ENCODE results near the gene LRRC9. TPM values are rescaled to one million over a fixed set of nuclear protein-coding genes. Genes with fewer than 3 reads are reported as not detected.

Gene LRRC9
- total RNA-seq, 1 experiment from 2014 or later = not detected

DNA sequence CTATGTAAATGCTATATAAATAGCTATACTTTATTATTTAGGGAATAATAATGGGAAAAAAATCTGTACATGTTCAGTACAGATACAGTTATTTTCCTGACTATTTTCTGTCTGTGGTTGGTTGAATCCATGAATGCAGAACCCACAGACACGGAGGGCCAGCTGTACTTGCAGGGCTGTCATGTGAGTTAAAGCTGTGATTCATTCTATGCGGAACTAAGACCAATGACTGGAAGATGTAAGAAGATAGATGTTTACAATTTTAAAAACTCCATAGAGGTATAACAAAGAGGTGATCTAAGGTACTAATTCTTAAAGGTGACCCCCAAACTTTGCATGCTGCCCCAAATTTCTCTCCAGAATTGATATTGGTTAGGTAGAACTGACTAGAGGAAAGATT is 186.4 kb downstream of the LRRC9 start:
- peak overlapping the region; percentile 40 for H3K27ac Mint-ChIP-seq (ENCODE audit: low read depth, unreplicated experiment)
- peaks cover 42% of the 10 kb centered on the region for H3K36me3 Mint-ChIP-seq (ENCODE audit: insufficient read depth, unreplicated experiment)
- no peak for DNase-seq (ENCODE audit: unreplicated experiment)
- BruUV-seq (replicated peaks) = no TSS peak
- H3K27me3 Mint-ChIP-seq (ENCODE audit: insufficient read depth, unreplicated experiment) = no peaks in the 10 kb centered on the region
- ChIA-PET POLR2A (no interaction called here), CTCF (interaction anchor here (0.5 kb wide), 1 partner anchor 45 kb away, joined by 5 read pairs; no protein-coding TSS in a partner anchor)
- intact Hi-C loops (cut with micrococcal nuclease) = no loop called here
- H3K4me3 Mint-ChIP-seq (ENCODE audit: unreplicated experiment) = no peak overlapping the region
- peaks cover 34% of the 10 kb centered on the region for H3K4me1 Mint-ChIP-seq (ENCODE audit: insufficient read depth, unreplicated experiment)
- TF ChIP-seq, protein P1, sequence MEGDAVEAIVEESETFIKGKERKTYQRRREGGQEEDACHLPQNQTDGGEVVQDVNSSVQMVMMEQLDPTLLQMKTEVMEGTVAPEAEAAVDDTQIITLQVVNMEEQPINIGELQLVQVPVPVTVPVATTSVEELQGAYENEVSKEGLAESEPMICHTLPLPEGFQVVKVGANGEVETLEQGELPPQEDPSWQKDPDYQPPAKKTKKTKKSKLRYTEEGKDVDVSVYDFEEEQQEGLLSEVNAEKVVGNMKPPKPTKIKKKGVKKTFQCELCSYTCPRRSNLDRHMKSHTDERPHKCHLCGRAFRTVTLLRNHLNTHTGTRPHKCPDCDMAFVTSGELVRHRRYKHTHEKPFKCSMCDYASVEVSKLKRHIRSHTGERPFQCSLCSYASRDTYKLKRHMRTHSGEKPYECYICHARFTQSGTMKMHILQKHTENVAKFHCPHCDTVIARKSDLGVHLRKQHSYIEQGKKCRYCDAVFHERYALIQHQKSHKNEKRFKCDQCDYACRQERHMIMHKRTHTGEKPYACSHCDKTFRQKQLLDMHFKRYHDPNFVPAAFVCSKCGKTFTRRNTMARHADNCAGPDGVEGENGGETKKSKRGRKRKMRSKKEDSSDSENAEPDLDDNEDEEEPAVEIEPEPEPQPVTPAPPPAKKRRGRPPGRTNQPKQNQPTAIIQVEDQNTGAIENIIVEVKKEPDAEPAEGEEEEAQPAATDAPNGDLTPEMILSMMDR (IDR thresholded peaks at IDR 0.05; ENCODE audit: unreplicated experiment) = no peak
- H3K9me3 Mint-ChIP-seq (ENCODE audit: unreplicated experiment) = no peaks in the 10 kb centered on the region

DNA sequence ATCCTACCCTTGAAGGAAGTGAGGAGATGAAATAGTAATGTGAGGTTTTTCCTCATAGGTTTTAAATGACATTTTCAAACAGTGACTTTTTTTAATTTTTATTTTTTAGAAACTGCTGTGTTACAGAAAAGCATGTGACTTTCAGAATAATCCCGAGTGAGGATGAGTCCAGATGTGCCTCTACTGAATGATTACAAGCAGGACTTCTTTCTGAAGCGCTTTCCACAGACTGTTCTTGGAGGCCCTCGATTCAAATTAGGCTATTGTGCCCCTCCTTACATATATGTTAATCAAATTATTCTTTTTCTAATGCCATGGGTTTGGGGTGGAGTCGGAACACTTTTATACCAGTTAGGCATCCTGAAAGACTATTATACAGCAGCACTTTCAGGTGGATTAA is 187.5 kb downstream of the LRRC9 start:
- CTCF ChIA-PET = interaction anchor here (0.6 kb wide), 1 partner anchor 383 kb away, joined by 3 read pairs; no protein-coding TSS in a partner anchor

DNA sequence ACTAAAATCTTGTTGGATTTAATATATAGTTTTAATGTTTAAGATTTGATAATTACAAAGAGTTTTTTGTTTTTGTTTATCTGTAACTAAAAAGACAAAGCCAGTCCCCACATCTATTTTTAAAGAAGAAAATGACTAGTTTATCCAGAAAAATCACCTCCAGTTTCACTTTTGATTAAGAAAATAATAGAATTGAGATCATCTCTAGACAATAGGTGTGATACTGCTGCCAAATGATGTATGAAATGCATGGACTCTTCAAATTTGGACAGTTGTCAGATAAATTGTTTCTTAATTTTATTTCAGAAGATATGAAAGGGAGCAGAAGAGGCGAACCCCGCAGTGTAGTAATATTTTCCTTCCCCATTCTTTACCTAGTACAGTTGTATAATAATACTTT is 191.8 kb downstream of the LRRC9 start:
- no peaks in the 10 kb centered on the region for H3K9me3 Mint-ChIP-seq (ENCODE audit: unreplicated experiment)
- peaks cover 16% of the 10 kb centered on the region for H3K4me1 Mint-ChIP-seq (ENCODE audit: insufficient read depth, unreplicated experiment)
- intact Hi-C loops (cut with micrococcal nuclease) = no loop called here
- CTCF ChIA-PET = no interaction called here
- no TSS peak for BruUV-seq (replicated peaks)
- no peak overlapping the region for H3K27ac Mint-ChIP-seq (ENCODE audit: low read depth, unreplicated experiment)
- H3K27me3 Mint-ChIP-seq (ENCODE audit: insufficient read depth, unreplicated experiment) = no peaks in the 10 kb centered on the region
- POLR2A ChIA-PET = interaction anchor here (0.7 to 0.9 kb wide), 2 partner anchors 11 to 20 kb away, joined by 3 read pairs; no protein-coding TSS in a partner anchor
- DNase-seq (ENCODE audit: unreplicated experiment) = no peak
- H3K4me3 Mint-ChIP-seq (ENCODE audit: unreplicated experiment) = no peak overlapping the region
- H3K36me3 Mint-ChIP-seq (ENCODE audit: insufficient read depth, unreplicated experiment) = peaks cover 55% of the 10 kb centered on the region
- TF ChIP-seq, protein P1 (IDR thresholded peaks at IDR 0.05; ENCODE audit: unreplicated experiment) = no peak

More for the DNA sequence above, 187.5 kb downstream of the LRRC9 start:
- DNase-seq (ENCODE audit: unreplicated experiment) = no peak
- TF ChIP-seq, protein P1 (IDR thresholded peaks at IDR 0.05; ENCODE audit: unreplicated experiment) = no peak
- POLR2A ChIA-PET = no interaction called here
- Mint-ChIP-seq H3K27me3 (ENCODE audit: insufficient read depth, unreplicated experiment) (no peaks in the 10 kb centered on the region), H3K27ac (ENCODE audit: low read depth, unreplicated experiment) (peak overlapping the region; percentile 71), H3K4me1 (ENCODE audit: insufficient read depth, unreplicated experiment) (peaks cover 25% of the 10 kb centered on the region), H3K4me3 (ENCODE audit: unreplicated experiment) (no peak overlapping the region), H3K9me3 (ENCODE audit: unreplicated experiment) (no peaks in the 10 kb centered on the region), H3K36me3 (ENCODE audit: insufficient read depth, unreplicated experiment) (peaks cover 43% of the 10 kb centered on the region)
- no TSS peak for BruUV-seq (replicated peaks)
- intact Hi-C loops (cut with micrococcal nuclease) = no loop called here

Other genes starting within 250 kb of the LRRC9 start
- gene RTN1, start 49.4 kb upstream of the LRRC9 start, total RNA-seq (2022) = 8.4 and 9.8 TPM in 2 replicates
- gene PCNX4, start 171.8 kb downstream of the LRRC9 start, total RNA-seq (2022) = 62.8 and 63.3 TPM in 2 replicates
- gene DHRS7, start 245.3 kb downstream of the LRRC9 start, total RNA-seq (2022) = 71.4 and 96.4 TPM in 2 replicates

Data from MCF 10A (cell line).